Smooth muscle cell (in vitro differentiated cells): ENCODE results near the gene SLC12A1. TPM values are rescaled to one million over a fixed set of nuclear protein-coding genes. Genes with fewer than 3 reads are reported as not detected.
A peak's percentile ranks its signal among the peaks of the same experiment; 100 is the strongest.

Experiments
- DNase-seq: peaks from one replicate; lab custom pipeline; 2025; ENCODE audit not compliant: unreplicated experiment; lab: John Stamatoyannopoulos, UW
- H2AFZ ChIP-seq: fragments of 200-600 bp; sonication (generic); 2 replicates; pipeline ENCODE4 v1.6.0; 2016; ENCODE audit warnings: antibody characterized with exemption, low read depth, mild to moderate bottlenecking
- H3F3A ChIP-seq: fragments of 200-600 bp; sonication (generic); 2 replicates; pipeline ENCODE4 v1.6.0; 2017; ENCODE audit warnings: antibody characterized with exemption, low read depth
- H3K27ac ChIP-seq: fragments of 200-600 bp; sonication (generic); 2 replicates; pipeline ENCODE4 v1.5.1; 2016; ENCODE audit warnings: low read depth, mild to moderate bottlenecking
- H3K27me3 ChIP-seq: fragments of 200-600 bp; sonication (generic); 2 replicates; pipeline ENCODE4 v1.6.1; 2016; ENCODE audit warnings: low read depth, mild to moderate bottlenecking
- H3K36me3 ChIP-seq: fragments of 200-600 bp; sonication (generic); 2 replicates; pipeline ENCODE4 v1.5.1; 2016; ENCODE audit warnings: low read depth
- H3K4me1 ChIP-seq: fragments of 200-600 bp; sonication (generic); 2 replicates; pipeline ENCODE4 v1.5.1; 2016; ENCODE audit warnings: low read depth
- H3K4me2 ChIP-seq: fragments of 200-600 bp; sonication (generic); 2 replicates; pipeline ENCODE4 v1.6.0; 2016; ENCODE audit warnings: mild to moderate bottlenecking
- H3K4me3 ChIP-seq: fragments of 200-600 bp; sonication (generic); 2 replicates; pipeline ENCODE4 v1.5.1; 2016; ENCODE audit warnings: mild to moderate bottlenecking
- H3K79me2 ChIP-seq: fragments of 200-600 bp; sonication (generic); 2 replicates; pipeline ENCODE4 v1.6.0; 2016; ENCODE audit warnings: low read depth, mild to moderate bottlenecking
- H3K9ac ChIP-seq: fragments of 200-600 bp; sonication (generic); 2 replicates; pipeline ENCODE4 v1.6.0; 2016; ENCODE audit warnings: low read depth
- H3K9me3 ChIP-seq: fragments of 200-600 bp; sonication (generic); replicated peaks from 2 replicates; pipeline ENCODE4 v1.5.1; 2016; ENCODE audit warnings: low read depth
- H4K20me1 ChIP-seq: fragments of 200-600 bp; sonication (generic); 2 replicates; pipeline ENCODE4 v1.6.0; 2016; ENCODE audit warnings: low read depth
- CTCF ChIP-seq: fragments of 200-600 bp; sonication (generic); IDR thresholded peaks from 2 replicates; pipeline ENCODE4 v1.5.1; 2017; ENCODE audit warnings: borderline replicate concordance, mild to moderate bottlenecking, antibody characterized with exemption; ENCODE audit not compliant: insufficient read depth, poor library complexity, severe bottlenecking
- WGBS: methylation state at CpG from one replicate; pipeline ENCODE4 v1.1.7; 2016; ENCODE audit warnings: low lambda C conversion rate; 5-methylcytosine and 5-hydroxymethylcytosine counted together
- polyA plus RNA-seq: library from polyadenylated mRNA; unstranded; fragments of >200 nt; fragmentation: Nextera tagmentation; extraction: Ambion mirVana; gene quantifications from 2 replicates; pipeline ENCODE4 v1.2.1, GENCODE V29; 2016
- total RNA-seq: library from RNA; depleted of rRNA; stranded (reverse); fragments of >200 nt; gene quantifications from 2 replicates; pipeline ENCODE4 v1.2.3, GENCODE V29; 2014

SLC12A1 gene
- total and polyA plus RNA-seq, 2 experiments from 2014 or later = not detected

DNA sequence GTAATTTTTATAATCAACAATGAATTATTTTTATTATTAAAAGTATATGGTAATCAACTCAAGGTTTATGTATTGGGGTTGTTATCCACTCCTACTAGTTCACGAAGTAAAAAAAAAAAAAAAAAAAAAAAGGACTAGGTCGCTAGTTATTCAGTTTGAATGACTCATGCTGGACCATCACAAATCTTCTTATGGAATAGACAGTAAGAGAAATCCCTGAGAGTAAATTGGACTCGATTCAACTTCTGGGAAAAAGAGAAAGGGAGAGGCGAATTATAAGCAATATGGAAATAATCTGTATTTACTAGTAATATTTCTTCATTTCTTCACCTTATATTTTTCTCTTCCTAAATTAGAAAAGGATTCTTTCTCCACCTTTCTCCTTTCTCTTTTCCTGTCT is 30.0 kb upstream of the SLC12A1 start:
- Histone ChIP-seq H2AFZ (no peak overlapping the region), H3K9me3 (peaks cover 9% of the 10 kb centered on the region), H3K36me3 (no peaks in the 10 kb centered on the region), H3K9ac (no peak overlapping the region), H3K4me3 (no peak overlapping the region), H3K4me2 (no peak overlapping the region), H3K79me2 (peaks cover 13% of the 10 kb centered on the region), H3K4me1 (peaks cover 22% of the 10 kb centered on the region), H3K27me3 (peaks cover 22% of the 10 kb centered on the region), H4K20me1 (no peaks in the 10 kb centered on the region), H3F3A (no peaks in the 10 kb centered on the region), H3K27ac (no peak overlapping the region)
- no peak for DNase-seq
- 77% methylated on average over 4 of the region's 4 CpGs for WGBS
- TF ChIP-seq CTCF = no peak

DNA sequence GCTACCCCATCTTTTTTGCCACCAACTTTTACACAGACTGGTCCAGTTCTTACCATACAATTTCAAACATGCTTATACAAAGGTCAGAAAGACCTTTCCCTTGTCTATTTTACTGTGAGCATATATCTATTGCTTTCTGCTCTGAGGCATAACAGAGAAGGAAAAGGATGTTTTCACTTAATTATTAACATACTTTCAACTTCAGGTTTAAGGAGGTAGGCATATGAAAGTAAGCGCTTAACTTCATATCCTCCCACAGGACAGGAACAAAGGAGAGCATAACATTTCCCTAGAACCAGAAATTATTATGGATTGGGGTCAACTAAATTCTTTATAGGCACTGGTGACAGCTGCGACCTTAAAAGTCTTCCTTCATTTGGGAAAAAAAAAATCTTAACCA is 29.1 kb upstream of the SLC12A1 start:
- H3F3A ChIP-seq = no peaks in the 10 kb centered on the region
- H3K9ac ChIP-seq = no peak overlapping the region
- H3K27me3 ChIP-seq = peaks cover 22% of the 10 kb centered on the region
- H3K9me3 ChIP-seq = peaks cover 9% of the 10 kb centered on the region
- no peaks in the 10 kb centered on the region for H3K36me3 ChIP-seq
- peak overlapping the region; percentile 83 for H3K4me3 ChIP-seq
- no peak for DNase-seq
- H4K20me1 ChIP-seq = no peaks in the 10 kb centered on the region
- no peak overlapping the region for H3K4me2 ChIP-seq
- no peak for TF ChIP-seq CTCF
- 34% methylated on average over 2 of the region's 2 CpGs for WGBS
- peaks cover 22% of the 10 kb centered on the region for H3K4me1 ChIP-seq
- H3K27ac ChIP-seq = no peak overlapping the region
- H3K79me2 ChIP-seq = peaks cover 13% of the 10 kb centered on the region
- H2AFZ ChIP-seq = peak overlapping the region; percentile 93

GRCh38 chr15:48177383-48177765 is 28.7 kb upstream of the SLC12A1 start:
- H4K20me1 ChIP-seq = no peaks in the 10 kb centered on the region
- peak overlapping the region; percentile 84 for H3K4me2 ChIP-seq
- H3K27ac ChIP-seq = no peak overlapping the region
- WGBS = 9% methylated on average over 10 of the region's 10 CpGs
- H3K4me1 ChIP-seq = peaks cover 22% of the 10 kb centered on the region
- peaks cover 9% of the 10 kb centered on the region for H3K9me3 ChIP-seq
- H3K79me2 ChIP-seq = peaks cover 10% of the 10 kb centered on the region
- DNase-seq = no peak
- H3F3A ChIP-seq = no peaks in the 10 kb centered on the region
- no peaks in the 10 kb centered on the region for H3K36me3 ChIP-seq
- H3K9ac ChIP-seq = peak overlapping the region; percentile 61
- peak overlapping the region; percentile 83 for H3K4me3 ChIP-seq
- peaks cover 24% of the 10 kb centered on the region for H3K27me3 ChIP-seq
- TF ChIP-seq CTCF = no peak
- peak overlapping the region; percentile 93 for H2AFZ ChIP-seq
